RPMI7951 (cell line): ENCODE results near the gene HMCN2. TPM values are rescaled to one million over a fixed set of nuclear protein-coding genes. Genes with fewer than 3 reads are reported as not detected.
"Not testable (repeated sequence)": the region's sequence is repeated elsewhere in the genome, so short reads cannot be mapped to it uniquely, and the experiment has no call there.

Source experiments
- DNase-seq: peaks from one replicate; pipeline ENCODE4 v3.0.0-alpha.2; 2012; ENCODE audit warnings: low read depth
- total RNA-seq: library from RNA; depleted of rRNA; stranded (reverse); fragments of >200 nt; shearing (Covaris generic); gene quantifications from 2 replicates; pipeline ENCODE4 v1.2.3, GENCODE V29; 2014

HMCN2 gene
- total RNA-seq, 1 experiment from 2014 or later: under 0.01 TPM

GRCh38 chr9:130330202-130330862 lies 64.8 kb downstream of the HMCN2 start:
- DNase-seq: no peak

GRCh38 chr9:130331061-130331460 lies 65.5 kb downstream of the HMCN2 start:
- DNase-seq: no peak

GRCh38 chr9:130331573-130331972 lies 66.0 kb downstream of the HMCN2 start:
- DNase-seq: peak; percentile 53

- no peak for DNase-seq
Measured at GRCh38 chr9:130332384-130332926, 66.9 kb downstream of the HMCN2 start.

GRCh38 chr9:130333041-130333711 lies 67.6 kb downstream of the HMCN2 start:
- DNase-seq: peak; percentile 36

- no peak for DNase-seq
Measured at GRCh38 chr9:130333712-130334062, 68.1 kb downstream of the HMCN2 start.

- DNase-seq: no peak
Measured at GRCh38 chr9:130334915-130335314, 69.4 kb downstream of the HMCN2 start.

- DNase-seq: no peak
Measured at GRCh38 chr9:130336027-130336610, 70.6 kb downstream of the HMCN2 start.

GRCh38 chr9:130336885-130337284 lies 71.3 kb downstream of the HMCN2 start:
- no peak for DNase-seq

GRCh38 chr9:130337318-130337717 lies 71.8 kb downstream of the HMCN2 start:
- DNase-seq: no peak

- no peak for DNase-seq
Measured at GRCh38 chr9:130337784-130338380, 72.3 kb downstream of the HMCN2 start.

- not testable (repeated sequence) for DNase-seq
Measured at GRCh38 chr9:130338891-130339290, 73.3 kb downstream of the HMCN2 start.

GRCh38 chr9:130339306-130339705 lies 73.7 kb downstream of the HMCN2 start:
- no peak for DNase-seq

GRCh38 chr9:130340011-130340410 lies 74.5 kb downstream of the HMCN2 start:
- DNase-seq: no peak

- DNase-seq: not testable (repeated sequence)
Measured at GRCh38 chr9:130340557-130340956, 75.0 kb downstream of the HMCN2 start.

- no peak for DNase-seq
Measured at GRCh38 chr9:130341128-130341527, 75.6 kb downstream of the HMCN2 start.

- DNase-seq: no peak
Measured at GRCh38 chr9:130341839-130342713, 76.5 kb downstream of the HMCN2 start.

- no peak for DNase-seq
Measured at GRCh38 chr9:130342714-130343085, 77.1 kb downstream of the HMCN2 start.

GRCh38 chr9:130343445-130343918 lies 77.9 kb downstream of the HMCN2 start:
- no peak for DNase-seq

GRCh38 chr9:130344366-130344765 lies 78.8 kb downstream of the HMCN2 start:
- DNase-seq: no peak
